Measurements from ENCODE around the gene SERPIND1.
"Not testable (repeated sequence)": the region's sequence is repeated elsewhere in the genome, so short reads cannot be mapped to it uniquely, and the experiment has no call there.

Gene SERPIND1

DNA sequence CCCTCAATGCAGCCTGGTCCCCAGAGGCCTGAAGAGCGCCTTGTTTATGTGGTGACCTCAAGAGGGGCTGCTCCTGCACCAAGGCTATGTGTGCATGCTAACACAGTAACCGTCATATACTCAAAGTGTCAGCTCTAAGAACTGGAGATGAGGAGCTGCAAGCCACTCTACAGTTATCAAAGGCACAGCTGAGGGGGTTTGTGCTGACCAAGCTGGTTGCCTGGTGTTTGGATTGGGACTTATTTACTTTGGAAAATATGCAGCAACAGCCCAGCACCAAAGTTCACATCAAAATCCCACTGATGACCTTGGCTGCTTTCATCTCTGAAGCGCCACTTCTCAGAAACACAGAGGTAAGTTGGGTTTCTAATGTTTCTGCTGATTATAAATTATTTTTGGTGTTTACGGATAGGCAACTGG, at the start of gene SERPIND1:
SERPIND1 (plus strand) TSS at position 321 of the 420 bp plus-strand sequence. CDS start 5,200 bp downstream, outside the sequence.
- no peak for DNase-seq

DNA sequence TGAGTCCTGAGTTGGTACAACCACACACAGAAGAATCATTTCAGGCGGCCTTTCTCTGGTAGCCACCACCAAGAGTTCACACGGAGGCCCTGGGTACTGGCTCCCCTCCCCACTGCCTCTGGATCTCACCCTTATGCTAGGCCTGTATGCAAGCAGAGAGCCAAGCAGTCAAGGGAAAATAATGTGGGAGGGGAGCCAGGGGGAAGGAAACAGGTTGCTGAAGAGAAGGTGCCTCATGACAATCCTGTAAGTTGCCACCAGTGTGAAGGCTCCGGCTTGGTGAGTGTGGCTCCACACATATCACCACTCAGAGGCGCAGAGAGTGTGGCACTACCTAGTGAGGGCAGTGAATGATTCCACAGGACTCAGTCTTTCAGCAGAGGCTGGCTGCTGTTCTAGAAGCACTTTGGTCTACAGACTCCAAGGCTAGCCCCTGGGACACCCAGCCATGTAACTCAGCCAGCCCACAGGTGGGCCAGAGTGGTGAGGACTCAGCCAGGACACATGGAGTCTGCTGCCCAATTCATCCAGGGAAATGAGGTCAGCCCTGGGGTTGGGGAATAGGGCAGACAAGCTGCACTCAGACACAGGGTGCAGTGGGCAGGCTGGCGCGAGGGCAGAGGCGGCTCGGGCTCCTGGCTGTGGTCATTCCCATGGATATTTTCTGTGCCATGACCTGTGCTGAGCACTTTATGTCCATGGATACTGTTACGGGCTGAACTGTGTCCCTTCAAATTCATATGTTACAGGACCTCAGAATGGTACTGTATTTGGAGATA, 49.0 kb upstream of the SERPIND1 start:
- DNase-seq, result no peak

DNA sequence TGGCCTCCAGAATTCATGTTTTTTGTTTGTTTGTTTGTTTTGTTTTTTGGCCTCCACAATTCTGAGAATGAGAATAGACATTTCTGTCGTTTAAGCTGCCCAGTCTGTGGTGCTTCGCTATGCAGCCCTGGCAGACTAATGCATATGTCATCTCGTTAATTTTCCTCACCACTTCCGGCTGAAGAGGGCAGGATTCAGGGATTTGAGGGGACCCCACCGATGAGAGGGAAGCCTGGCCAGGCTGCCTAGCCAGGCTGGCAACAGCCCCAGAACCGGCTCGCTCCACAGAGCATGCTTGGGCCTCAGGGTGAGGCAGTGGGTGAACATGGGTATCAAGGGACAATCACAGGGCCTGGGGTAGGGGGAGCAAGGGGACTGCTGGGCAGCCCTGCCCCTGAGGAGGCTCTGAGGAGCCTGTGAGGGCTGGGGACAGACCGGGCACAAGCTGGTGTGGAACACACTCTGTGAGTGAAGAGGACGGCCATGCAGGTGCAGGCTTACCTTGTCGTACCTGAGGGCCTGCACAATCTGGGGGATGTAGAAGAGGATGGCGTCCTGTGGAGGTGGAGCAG, 47.8 kb upstream of the SERPIND1 start:
- no peak for DNase-seq

DNA sequence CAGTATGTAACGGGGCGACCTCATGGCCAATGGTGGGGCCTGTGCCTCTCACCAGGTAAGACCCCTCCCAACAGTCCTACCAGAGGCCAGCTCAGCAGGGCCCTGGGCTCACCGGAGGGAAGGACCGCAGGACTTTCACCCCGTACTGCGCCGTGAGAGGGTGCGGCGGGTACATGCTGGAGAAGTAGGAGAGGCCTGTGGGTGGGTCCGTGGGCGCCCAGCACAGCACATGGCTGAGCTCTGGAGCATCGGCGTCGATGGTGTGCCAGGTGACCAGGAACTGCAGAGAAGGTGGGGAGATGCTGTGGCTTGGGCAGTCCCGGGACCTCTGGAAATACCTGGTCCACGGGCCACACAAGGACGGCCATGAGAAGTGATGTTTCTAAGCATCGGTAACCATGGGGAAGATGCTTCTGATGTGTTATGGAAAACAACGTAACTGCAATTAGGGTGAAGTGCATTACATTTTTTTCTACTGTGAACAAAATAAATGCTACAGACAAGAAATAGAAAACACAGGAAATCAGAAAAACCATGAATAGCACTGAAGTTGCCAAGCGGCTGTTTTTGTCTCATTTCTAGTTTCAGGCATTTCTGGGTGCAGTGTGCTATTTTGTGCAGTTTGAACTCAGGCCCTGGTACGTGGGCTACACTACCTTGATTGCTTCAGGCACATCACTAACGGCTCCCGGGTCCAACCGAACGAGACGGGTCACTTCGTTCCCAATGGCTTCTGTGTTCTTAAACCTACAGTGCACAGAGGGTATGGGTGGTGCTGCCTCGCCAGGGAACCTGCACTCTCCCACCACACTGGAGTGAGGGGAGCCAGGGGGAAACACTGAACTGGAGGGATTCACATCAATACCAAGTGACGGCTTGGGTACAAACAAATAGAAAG, 46.5 kb upstream of the SERPIND1 start:
- DNase-seq, result no peak

DNA sequence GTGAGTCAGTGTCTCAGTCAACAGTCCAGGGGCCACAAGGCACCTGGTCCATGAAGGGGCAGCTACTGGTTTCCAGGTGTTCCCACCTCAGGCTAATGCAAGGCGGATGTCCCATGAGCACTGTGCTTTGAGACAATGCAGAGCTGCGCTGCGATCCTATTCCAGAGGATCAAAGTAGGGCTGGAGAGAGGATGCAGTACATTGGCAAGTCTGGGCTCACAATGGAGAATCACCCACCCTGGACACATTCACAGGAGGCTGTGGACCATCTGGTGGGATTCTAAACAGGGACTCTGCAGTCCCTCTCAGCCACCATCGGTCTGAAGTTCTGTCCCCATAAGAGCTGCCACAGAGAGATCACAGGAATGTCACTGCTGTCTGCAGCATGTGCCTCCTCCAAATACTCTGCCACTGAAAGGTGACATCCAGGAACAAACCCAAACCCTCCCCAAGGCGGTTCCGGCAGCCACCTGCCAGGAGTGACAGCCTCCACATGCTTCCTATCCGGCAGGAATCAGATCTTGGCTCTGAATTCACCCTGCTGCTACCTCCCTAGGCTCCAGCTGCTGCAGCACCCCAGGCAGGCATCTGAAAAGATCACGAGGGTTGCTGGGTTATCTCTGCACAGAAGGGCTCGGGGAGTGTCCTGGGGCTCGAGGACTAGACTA, 45.3 kb upstream of the SERPIND1 start:
- DNase-seq, result no peak

- DNase-seq, result no peak
These were observed 44.7 kb upstream of the SERPIND1 start for GRCh38 chr22:20729194-20729593.

- not testable (repeated sequence) for DNase-seq
These were observed 41.5 kb upstream of the SERPIND1 start for GRCh38 chr22:20732431-20732830.

DNA sequence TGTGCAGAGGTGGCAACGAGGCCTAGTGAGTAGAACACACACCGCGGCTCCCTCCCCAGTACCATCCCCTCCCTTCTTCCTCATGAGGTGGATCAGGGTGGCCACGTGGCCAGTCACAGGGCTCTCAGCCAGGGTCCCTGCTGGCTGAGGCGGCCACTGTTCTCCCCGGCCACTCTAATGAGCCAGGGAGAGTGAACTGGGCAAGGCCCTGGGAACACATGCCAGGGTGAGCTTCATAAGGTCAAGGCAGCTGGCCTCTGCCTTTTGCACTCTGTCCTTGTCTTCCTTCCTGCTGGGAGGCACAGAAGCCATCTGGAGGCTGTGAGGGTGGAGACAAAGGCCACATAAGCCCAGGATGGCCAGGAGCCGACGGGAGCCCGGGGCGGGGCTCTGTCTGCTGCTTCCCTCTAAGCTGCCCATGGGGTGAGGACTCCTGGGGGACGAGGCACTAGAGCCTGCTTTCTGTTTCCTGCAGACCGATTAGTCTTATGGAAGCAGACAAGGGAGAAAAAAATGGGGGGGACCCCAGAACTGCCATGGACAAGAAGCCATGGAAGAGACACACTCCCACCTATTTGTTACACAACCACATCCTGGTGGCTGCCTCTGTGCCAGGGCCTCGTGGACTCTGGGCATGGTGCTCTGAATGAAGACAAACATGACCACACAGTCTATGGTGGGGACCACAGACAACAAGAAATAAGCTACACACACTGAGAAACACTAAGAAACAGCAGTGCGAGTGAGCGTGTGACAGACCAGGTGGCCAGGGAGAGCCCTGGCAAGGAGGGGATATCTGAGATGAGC, 38.4 kb upstream of the SERPIND1 start:
- DNase-seq, result not testable (repeated sequence)

- not testable (repeated sequence) for DNase-seq
These were observed 37.0 kb upstream of the SERPIND1 start for GRCh38 chr22:20736891-20737290.

- no peak for DNase-seq
These were observed 35.4 kb upstream of the SERPIND1 start for GRCh38 chr22:20738394-20739089.

GRCh38 chr22:20740222-20740951, 33.5 kb upstream of the SERPIND1 start:
- DNase-seq, result no peak

DNA sequence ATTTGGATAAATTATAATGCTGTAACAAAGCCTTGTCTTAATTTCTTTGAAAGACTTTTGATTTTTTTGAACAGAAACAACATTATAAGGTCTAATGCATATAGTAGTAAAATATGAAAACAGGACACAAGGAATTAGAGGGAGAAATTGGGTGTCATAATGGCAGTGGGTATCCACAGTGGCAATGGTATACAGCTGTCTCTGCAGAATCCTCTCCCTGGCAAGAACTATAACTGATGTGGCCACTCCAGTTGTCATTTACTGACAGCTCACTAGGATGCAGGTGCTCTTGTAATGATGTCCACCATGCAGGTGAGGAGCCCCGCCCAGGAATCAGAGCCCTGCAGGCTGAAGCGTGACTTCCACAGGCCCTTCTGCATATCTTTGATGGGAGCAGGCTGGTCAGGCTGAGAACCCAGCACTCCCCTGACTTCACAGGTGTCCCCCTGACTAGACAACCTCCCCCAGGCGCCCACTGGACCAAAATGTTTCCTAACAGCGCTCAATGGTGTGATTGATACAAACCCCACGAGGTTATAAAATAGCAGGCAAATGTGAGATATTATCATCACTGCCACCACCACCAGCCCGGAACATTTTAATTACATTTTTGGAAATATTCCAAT, 32.8 kb upstream of the SERPIND1 start:
- no peak for DNase-seq

DNA sequence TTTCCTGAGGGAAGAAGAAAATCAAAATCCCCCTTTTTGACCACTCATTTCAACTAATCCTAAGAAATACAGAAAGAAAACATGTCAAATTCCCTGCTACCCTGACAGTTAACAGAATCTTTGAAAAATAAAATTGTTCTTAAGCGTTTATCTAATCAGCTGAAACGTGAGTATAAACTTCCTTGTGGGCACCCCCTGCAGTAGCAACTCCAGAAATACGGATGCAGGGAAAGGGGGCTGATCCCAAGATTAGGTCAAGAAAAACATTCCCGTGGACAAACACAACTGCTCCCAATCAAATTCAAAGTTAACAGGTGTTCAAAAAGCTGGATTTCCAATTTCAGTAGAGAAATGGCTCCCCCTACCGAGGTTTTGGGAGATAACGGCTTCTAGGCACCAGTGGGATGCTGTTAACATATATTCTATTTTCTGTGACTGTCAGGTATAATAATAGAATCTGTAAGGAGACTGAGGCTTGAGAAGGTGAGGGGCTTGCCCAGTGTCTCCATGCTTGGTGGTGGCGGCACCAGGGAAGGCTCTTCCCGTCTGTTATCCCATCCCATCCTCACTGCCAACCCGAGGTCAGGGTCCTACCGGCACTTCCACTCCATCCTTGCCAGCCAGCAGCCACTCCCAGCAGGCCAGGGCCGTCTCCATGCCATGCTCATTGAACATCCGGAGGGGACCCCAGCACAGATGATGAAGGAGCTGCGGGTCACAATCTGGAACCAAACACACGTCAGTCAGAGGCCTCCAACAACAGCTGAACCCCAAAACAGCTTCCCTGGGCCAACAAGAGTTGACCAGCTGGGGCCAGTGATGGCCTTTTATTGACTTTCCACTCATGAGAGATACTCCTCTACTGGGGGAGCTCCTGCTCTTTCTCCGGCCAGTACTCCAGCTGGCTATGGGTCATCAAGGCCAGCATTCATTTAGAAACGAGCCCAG, 32.0 kb upstream of the SERPIND1 start:
- peak; percentile 13 for DNase-seq

- DNase-seq, result no peak
These were observed 31.1 kb upstream of the SERPIND1 start for GRCh38 chr22:20742764-20743163.

- DNase-seq, result no peak
These were observed 29.5 kb upstream of the SERPIND1 start for GRCh38 chr22:20744456-20744855.

DNA sequence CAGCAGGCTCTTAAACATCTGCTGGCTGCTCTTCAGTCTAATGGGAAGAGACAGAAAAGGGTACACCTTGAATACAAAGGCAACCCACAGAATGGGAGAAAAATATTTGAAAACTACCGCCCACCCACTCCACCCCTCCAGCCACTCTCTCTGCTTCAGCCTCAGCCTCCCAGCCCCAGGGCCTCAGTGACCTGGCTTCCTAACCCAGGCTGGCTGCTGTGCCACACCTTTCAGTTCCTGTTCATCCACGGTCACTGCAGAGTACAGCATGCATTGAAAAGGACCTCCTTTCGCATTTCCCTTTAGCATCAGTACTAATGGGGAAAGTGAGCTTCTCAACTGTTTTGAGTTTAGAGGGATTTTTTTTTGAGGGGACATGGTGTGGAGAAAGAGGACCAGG, 28.8 kb upstream of the SERPIND1 start:
- DNase-seq, result no peak

- DNase-seq, result no peak
These were observed 27.3 kb upstream of the SERPIND1 start for GRCh38 chr22:20746431-20747189.

DNA sequence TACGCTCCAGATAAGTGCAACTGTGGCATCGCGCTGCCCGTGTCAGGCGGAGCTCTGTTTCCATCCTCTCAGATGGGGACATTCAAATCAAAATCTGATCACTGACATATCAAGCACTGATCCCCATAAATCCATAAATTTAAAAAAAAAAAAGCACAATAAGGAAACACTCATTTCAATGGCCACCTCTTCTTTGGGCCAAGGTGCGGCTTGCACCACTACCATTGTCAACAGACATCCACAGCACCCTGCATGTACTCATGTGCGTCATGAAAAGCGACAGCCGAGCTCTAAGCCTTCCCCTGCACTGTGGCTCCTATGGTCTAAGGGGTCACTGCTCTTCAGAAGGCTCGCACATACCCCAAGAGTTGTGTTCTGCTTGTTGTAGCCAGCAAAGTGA, 26.7 kb upstream of the SERPIND1 start:
- DNase-seq, result no peak

Data from stimulated activated CD4-positive, alpha-beta T cell treated with anti-CD3 and anti-CD28 coated beads, Interleukin-1b, Interleukin-23, amount 100 ng/mL, for 48 hours (primary cell).